IMR-90 (cell line): ENCODE results near the gene AK1. TPM values are rescaled to one million over a fixed set of nuclear protein-coding genes. Genes with fewer than 3 reads are reported as not detected.

ENCODE experiments used
- ATAC-seq: fragments of 200-7000 bp; cut with Tn5 transposase; 2 replicates; pipeline ENCODE4 v1.9.1; 2020; ENCODE audit warnings: low read depth, mild to moderate bottlenecking, moderate library complexity
- BruUV-seq: library from RNA; stranded (reverse); fragments of 400-500 nt; replicated peaks from 2 replicates; lab custom pipeline; 2021; lab: Mats Ljungman, UMichigan
- CTCF ChIA-PET: fragments of 300-600 bp; formaldehyde crosslinking; extraction: SDS; loops from one replicate; lab custom pipeline; 2021; ENCODE audit warnings: antibody characterized with exemption; lab: Yijun Ruan, JAX
- POLR2A ChIA-PET: fragments of 300-600 bp; sonication (Branson Sonifier 250); formaldehyde crosslinking; loops from one replicate; lab custom pipeline; 2022; ENCODE audit warnings: antibody characterized with exemption; ENCODE audit not compliant: unreplicated experiment; lab: Charles Lee
- DNase-seq: peaks from one replicate; pipeline ENCODE4 v3.0.0; 2013
- H2AFZ ChIP-seq: replicated peaks from 2 replicates; pipeline ENCODE3; 2013; ENCODE audit warnings: low read length, mild to moderate bottlenecking; ENCODE audit not compliant: poor library complexity
- H2AK5ac ChIP-seq: 2 replicates; pipeline ENCODE4 v1.6.1; 2013; ENCODE audit warnings: low read depth, low read length, inconsistent platforms
- H2AK9ac ChIP-seq: replicated peaks from 2 replicates; pipeline ENCODE3; 2013; ENCODE audit warnings: mild to moderate bottlenecking, low read depth, low read length, moderate library complexity; ENCODE audit not compliant: poor library complexity
- H2BK120ac ChIP-seq: 2 replicates; pipeline ENCODE4 v1.6.1; 2013; ENCODE audit warnings: low read depth, low read length, inconsistent platforms
- H2BK15ac ChIP-seq: 3 replicates; pipeline ENCODE4 v1.6.1; 2013; ENCODE audit warnings: low read depth, low read length, inconsistent platforms
- H2BK20ac ChIP-seq: 2 replicates; pipeline ENCODE4 v1.6.1; 2013; ENCODE audit warnings: low read depth, mild to moderate bottlenecking, inconsistent platforms, low read length, moderate library complexity
- H2BK5ac ChIP-seq: 2 replicates; pipeline ENCODE4 v1.6.1; 2013; ENCODE audit warnings: mild to moderate bottlenecking, low read depth, low read length, inconsistent platforms; ENCODE audit not compliant: poor library complexity, severe bottlenecking
- H3K14ac ChIP-seq: replicated peaks from 2 replicates; pipeline ENCODE4 v1.6.1; 2013; ENCODE audit warnings: low read depth, low read length, inconsistent platforms
- H3K18ac ChIP-seq: 2 replicates; pipeline ENCODE4 v1.6.1; 2013; ENCODE audit warnings: low read depth, low read length, control low read depth
- H3K23ac ChIP-seq: 2 replicates; pipeline ENCODE4 v1.6.1; 2013; ENCODE audit warnings: low read depth, low read length, inconsistent platforms
- H3K27ac ChIP-seq: 2 replicates; pipeline ENCODE4 v1.5.1; 2013; ENCODE audit warnings: mild to moderate bottlenecking, control low read depth, low read length; ENCODE audit not compliant: insufficient read depth
- H3K27me3 ChIP-seq: 2 replicates; pipeline ENCODE4 v1.6.1; 2013; ENCODE audit warnings: low read length; ENCODE audit not compliant: control insufficient read depth, insufficient read depth
- H3K36me3 ChIP-seq: 2 replicates; pipeline ENCODE4 v1.6.1; 2013; ENCODE audit warnings: low read length, mixed read lengths; ENCODE audit not compliant: control insufficient read depth, insufficient read depth
- H3K4ac ChIP-seq: 2 replicates; pipeline ENCODE4 v1.6.1; 2013; ENCODE audit warnings: low read depth, low read length, inconsistent platforms
- H3K4me1 ChIP-seq: 2 replicates; pipeline ENCODE4 v1.6.1; 2013; ENCODE audit warnings: low read length, mixed read lengths; ENCODE audit not compliant: control insufficient read depth, insufficient read depth
- H3K4me2 ChIP-seq: 2 replicates; pipeline ENCODE4 v1.6.1; 2013; ENCODE audit warnings: low read depth, mild to moderate bottlenecking, control low read depth, low read length, moderate library complexity
- H3K4me3 ChIP-seq: 2 replicates; pipeline ENCODE4 v1.5.1; 2013; ENCODE audit warnings: low read depth, mild to moderate bottlenecking, control low read depth, low read length, moderate library complexity; ENCODE audit not compliant: insufficient read depth
- H3K56ac ChIP-seq: 2 replicates; pipeline ENCODE4 v1.6.1; 2013; ENCODE audit warnings: low read length, inconsistent platforms; ENCODE audit not compliant: insufficient read depth; ENCODE audit errors: extremely low read depth
- H3K79me1 ChIP-seq, 2 experiments: 2 replicates each; pipeline ENCODE4 v1.6.1; 2013; ENCODE audit warnings: low read length in 2 of 2, inconsistent platforms in 1 of 2, low read depth in 1 of 2
- H3K9ac ChIP-seq: 2 replicates; pipeline ENCODE4 v1.6.1; 2013; ENCODE audit warnings: low read depth, low read length, control low read depth
- H3K9me1 ChIP-seq: 2 replicates; pipeline ENCODE4 v1.6.1; 2013; ENCODE audit warnings: low read length, inconsistent platforms; ENCODE audit not compliant: insufficient read depth
- H3K9me3 ChIP-seq: 2 replicates; pipeline ENCODE4 v1.6.1; 2013; ENCODE audit warnings: low read length; ENCODE audit not compliant: control insufficient read depth, insufficient read depth
- H4K20me1 ChIP-seq: 2 replicates; pipeline ENCODE4 v1.6.1; 2013; ENCODE audit warnings: low read length, inconsistent platforms; ENCODE audit not compliant: insufficient read depth
- H4K5ac ChIP-seq: 2 replicates; pipeline ENCODE4 v1.6.1; 2013; ENCODE audit warnings: mild to moderate bottlenecking, low read depth, low read length, control low read depth
- H4K8ac ChIP-seq, 2 experiments: 2 replicates each; pipeline ENCODE4 v1.6.1; 2013; ENCODE audit warnings: low read depth in 2 of 2, low read length in 2 of 2, control low read depth in 1 of 2, inconsistent platforms in 1 of 2
- H4K91ac ChIP-seq: 2 replicates; pipeline ENCODE4 v1.6.1; 2013; ENCODE audit warnings: low read depth, low read length, inconsistent platforms; ENCODE audit not compliant: insufficient read depth
- BHLHE40 ChIP-seq: fragments of 150-350 bp; IDR thresholded peaks from 2 replicates; pipeline ENCODE4 v1.6.1; 2016; ENCODE audit warnings: mild to moderate bottlenecking, low read depth, low read length
- RAD21 ChIP-seq: IDR thresholded peaks from 2 replicates; pipeline ENCODE4 v1.6.1; 2012; ENCODE audit warnings: low read length, improper control_type of control experiment
- RCOR1 ChIP-seq: IDR thresholded peaks from 2 replicates; pipeline ENCODE4 v1.6.1; 2012; ENCODE audit warnings: mild to moderate bottlenecking, low read length, improper control_type of control experiment; ENCODE audit not compliant: insufficient replicate concordance
- WGBS, 2 experiments: methylation state at CpG; one replicate each; pipeline versions ENCODE4 v1.1.5 to v1.1.7; 2013; ENCODE audit warnings: missing lambda C conversion rate in 2 of 2; ENCODE audit not compliant: insufficient read length in 1 of 2; ENCODE audit errors: extremely low coverage in 2 of 2; 5-methylcytosine and 5-hydroxymethylcytosine counted together
- dilution Hi-C: fragments of 300-500 bp; cut with HindIII; formaldehyde crosslinking; loops from one replicate; pipeline ENCODE4 v1.14.3; 2018; ENCODE audit warnings: low sequenced_read_pairs; ENCODE audit not compliant: unreplicated experiment
- in situ Hi-C: fragments of 300-500 bp; cut with MboI; formaldehyde crosslinking; loops from 3 replicates; pipeline ENCODE4 v1.14.3; 2019; ENCODE audit warnings: low sequenced_read_pairs, inconsistent platforms, mixed read lengths
- intact Hi-C: fragments of 100-400 bp; cut with micrococcal nuclease; formaldehyde crosslinking; loops from 2 replicates; pipeline ENCODE4 v1.10.0; 2022
- polyA plus RNA-seq, 3 experiments: library from polyadenylated mRNA; depleted of rRNA; stranded (reverse); fragments of >200 nt; gene quantifications; 2 replicates each; pipeline ENCODE4 v1.2.3, GENCODE V29; 2012; ENCODE audit warnings: low replicate concordance in 1 of 3
- total RNA-seq: library from RNA; depleted of rRNA; stranded (reverse); fragments of >200 nt; gene quantifications from 2 replicates; pipeline ENCODE4 v1.2.3, GENCODE V29; 2012

AK1 gene
- total and polyA plus RNA-seq, 2 of the 4 experiments (the other 2 are of a cell fraction), result 44.8 to 119 TPM

DNA sequence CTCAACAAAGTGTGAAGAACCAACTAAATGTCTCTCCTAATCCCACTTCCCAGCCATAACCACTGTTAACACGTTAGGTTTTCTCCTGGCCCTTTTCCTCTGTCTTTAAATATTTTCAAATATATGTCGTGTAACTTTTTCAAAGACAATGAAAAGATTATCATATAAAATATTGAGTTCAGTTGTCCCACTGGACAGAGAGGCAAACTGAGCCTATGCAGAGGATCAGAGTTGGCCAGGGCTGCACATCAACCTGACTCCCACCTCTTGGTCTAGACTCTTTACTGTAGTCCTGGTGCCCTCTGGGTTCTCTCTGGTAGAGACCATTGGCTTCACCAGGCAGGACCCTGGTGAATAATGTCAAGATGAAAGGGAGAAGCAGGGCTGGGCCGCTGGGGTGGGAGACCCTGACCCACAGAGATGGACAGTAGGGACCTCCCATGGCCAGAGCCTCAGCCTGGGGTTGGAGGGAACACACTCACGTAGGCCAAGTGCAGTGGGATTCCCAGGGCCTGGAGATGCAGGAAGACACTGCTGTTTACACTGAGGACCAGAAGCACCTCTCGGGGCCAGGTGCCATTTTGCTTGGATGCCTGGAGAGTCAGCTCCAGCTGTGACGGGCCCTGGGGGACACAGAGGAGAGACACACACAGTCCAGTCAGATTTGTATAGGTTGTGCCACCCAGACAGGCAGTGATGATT lies 48.1 kb downstream of the AK1 start (continued):
- no peak for TF ChIP-seq BHLHE40

DNA sequence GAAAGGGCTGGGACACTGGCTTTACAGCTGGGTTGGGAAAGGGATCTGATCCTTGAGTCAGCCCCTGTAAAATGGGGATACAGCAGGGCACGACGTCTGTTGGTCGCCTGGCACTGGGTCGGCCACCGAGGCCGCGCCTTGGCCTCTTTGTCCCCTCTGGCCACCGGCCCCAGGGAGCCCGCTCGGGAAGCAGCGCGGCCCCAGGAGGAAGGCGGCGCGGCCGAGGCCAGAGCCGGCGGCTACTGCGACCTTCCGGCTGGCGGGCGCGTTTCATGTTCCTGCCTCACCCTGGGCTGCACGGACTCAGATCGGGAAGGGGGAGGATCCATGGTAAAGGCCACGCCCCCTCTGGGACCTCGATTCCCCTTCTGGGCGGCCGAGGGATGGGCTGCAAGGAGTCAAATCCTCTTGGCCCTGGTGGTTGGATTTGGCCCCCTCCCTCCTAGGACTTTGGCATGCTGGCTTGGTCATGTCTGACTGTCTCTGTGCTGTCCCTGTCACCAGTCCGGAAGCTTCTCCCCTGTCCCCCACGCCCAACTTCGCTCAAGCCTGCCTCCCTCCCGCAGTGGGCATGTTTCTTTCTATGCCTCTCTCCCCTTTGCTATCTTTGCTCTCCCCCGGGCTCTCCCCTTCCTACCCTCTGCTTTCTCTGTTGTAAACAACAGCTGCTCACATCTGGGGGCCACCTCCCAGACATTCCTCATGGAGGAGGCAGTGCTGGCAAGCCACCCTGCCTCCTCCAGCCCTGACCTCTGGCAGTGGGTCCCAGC lies 49.0 kb downstream of the AK1 start:
- Histone ChIP-seq H3K14ac (peak overlapping the region; percentile 86), H3K23ac (peak overlapping the region; percentile 80; the same call in 1 of the 2 replicates), H4K8ac (peak overlapping the region; percentile 8 to 90), H3K27me3 (no peaks in the 10 kb centered on the region), H3K4me3 (no peak overlapping the region), H2AK9ac (peak overlapping the region; percentile 96), H3K79me1 (peaks cover 17 to 70% of the 10 kb centered on the region in 2 experiments; a peak in 3 of 4 replicates), H4K20me1 (no peaks in the 10 kb centered on the region), H2AFZ (peak overlapping the region; percentile 91), H2BK20ac (peak overlapping the region; percentile 52; the same call in 1 of the 2 replicates), H3K4ac (peak overlapping the region; percentile 82), H2AK5ac (peak overlapping the region; percentile 47), H3K56ac (no peak overlapping the region), H2BK15ac (peak overlapping the region; percentile 84; the same call in 2 of the 3 replicates), H3K4me2 (peak overlapping the region; percentile 69), H4K91ac (peak overlapping the region; percentile 84), H3K36me3 (peaks cover 30% of the 10 kb centered on the region), H2BK5ac (peak overlapping the region; percentile 46), H3K9me1 (peaks cover 12% of the 10 kb centered on the region), H3K9ac (peak overlapping the region; percentile 58), H2BK120ac (peak overlapping the region; percentile 86), H3K27ac (peak overlapping the region; percentile 69), H3K18ac (peak overlapping the region; percentile 50), H3K4me1 (peaks cover 14% of the 10 kb centered on the region), H4K5ac (peak overlapping the region; percentile 91), H3K9me3 (no peaks in the 10 kb centered on the region)
- dilution Hi-C loops, result no loop called here
- DNase-seq (peak; percentile 51), ATAC-seq (peak; percentile 93)
- intact Hi-C loops, result no loop called here
- CTCF ChIA-PET, result interaction anchor here (0.7 to 1.4 kb wide), 2 partner anchors 12 to 42 kb away, joined by 3 to 5 read pairs; no protein-coding TSS in a partner anchor
- POLR2A ChIA-PET, result no interaction called here
- in situ Hi-C loops, result no loop called here
- WGBS, 2 experiments, result 11% methylated on average over 23 of the region's 34 CpGs; no CpG with 5 or more reads in 1 of the 2 experiments
- no TSS peak for BruUV-seq
- peak; percentile 17; the same call in 1 of the 2 replicates for TF ChIP-seq RAD21
- TF ChIP-seq RCOR1, result no peak
